Skeletal muscle satellite cell (primary cell): ENCODE data around the gene LRRC75A.

ENCODE experiments used
- H3K27me3 ChIP-seq: 2 replicates; pipeline ENCODE4 v1.7.0; 2013; ENCODE audit warnings: low read length; ENCODE audit not compliant: control insufficient read depth, insufficient read depth
- H3K36me3 ChIP-seq: 2 replicates; pipeline ENCODE4 v1.7.0; 2013; ENCODE audit warnings: mild to moderate bottlenecking, control low read depth, low read length; ENCODE audit not compliant: insufficient read depth
- H3K4me1 ChIP-seq: 2 replicates; pipeline ENCODE4 v1.7.0; 2013; ENCODE audit warnings: low read length; ENCODE audit not compliant: control insufficient read depth, insufficient read depth
- H3K4me2 ChIP-seq: 2 replicates; pipeline ENCODE4 v1.7.0; 2013; ENCODE audit warnings: mild to moderate bottlenecking, low read length
- H3K4me3 ChIP-seq: 2 replicates; pipeline ENCODE4 v1.7.0; 2013; ENCODE audit warnings: low read length
- H3K9ac ChIP-seq: 2 replicates; pipeline ENCODE4 v1.7.0; 2013; ENCODE audit warnings: mild to moderate bottlenecking, low read depth, low read length, moderate library complexity
- H3K9me3 ChIP-seq: replicated peaks from 2 replicates; pipeline ENCODE4 v1.7.0; 2013; ENCODE audit warnings: mild to moderate bottlenecking, control low read depth, low read length

LRRC75A gene

GRCh38 chr17:16513873-16514272 is 21.9 kb upstream of the LRRC75A start:
- Histone ChIP-seq H3K9ac (no peak overlapping the region), H3K36me3 (no peaks in the 10 kb centered on the region), H3K27me3 (peaks cover 3% of the 10 kb centered on the region), H3K9me3 (no peaks in the 10 kb centered on the region), H3K4me1 (peaks cover 12% of the 10 kb centered on the region), H3K4me2 (no peak overlapping the region), H3K4me3 (no peak overlapping the region)

GRCh38 chr17:16512011-16512410 is 20.0 kb upstream of the LRRC75A start:
- no peaks in the 10 kb centered on the region for H3K9me3 ChIP-seq
- no peaks in the 10 kb centered on the region for H3K36me3 ChIP-seq
- H3K4me1 ChIP-seq, result peaks cover 10% of the 10 kb centered on the region
- H3K4me2 ChIP-seq, result no peak overlapping the region
- no peak overlapping the region for H3K4me3 ChIP-seq
- peaks cover 3% of the 10 kb centered on the region for H3K27me3 ChIP-seq
- H3K9ac ChIP-seq, result no peak overlapping the region

GRCh38 chr17:16511593-16511992 is 19.6 kb upstream of the LRRC75A start:
- Histone ChIP-seq H3K27me3 (peaks cover 3% of the 10 kb centered on the region), H3K9me3 (no peaks in the 10 kb centered on the region), H3K4me2 (no peak overlapping the region), H3K4me1 (peaks cover 5% of the 10 kb centered on the region), H3K4me3 (no peak overlapping the region), H3K36me3 (no peaks in the 10 kb centered on the region), H3K9ac (no peak overlapping the region)

GRCh38 chr17:16507918-16508533 is 16.0 kb upstream of the LRRC75A start:
- Histone ChIP-seq H3K27me3 (peaks cover 16% of the 10 kb centered on the region), H3K4me3 (no peak overlapping the region), H3K9ac (no peak overlapping the region), H3K4me1 (no peaks in the 10 kb centered on the region), H3K36me3 (no peaks in the 10 kb centered on the region), H3K4me2 (no peak overlapping the region), H3K9me3 (no peaks in the 10 kb centered on the region)

GRCh38 chr17:16506188-16506587 is 14.2 kb upstream of the LRRC75A start:
- Histone ChIP-seq H3K36me3 (no peaks in the 10 kb centered on the region), H3K4me2 (no peak overlapping the region), H3K9ac (no peak overlapping the region), H3K9me3 (no peaks in the 10 kb centered on the region), H3K4me3 (no peak overlapping the region), H3K27me3 (peaks cover 22% of the 10 kb centered on the region), H3K4me1 (no peaks in the 10 kb centered on the region)

- Histone ChIP-seq H3K4me3 (no peak overlapping the region), H3K9ac (no peak overlapping the region), H3K4me1 (no peaks in the 10 kb centered on the region), H3K36me3 (no peaks in the 10 kb centered on the region), H3K4me2 (no peak overlapping the region), H3K27me3 (peaks cover 27% of the 10 kb centered on the region), H3K9me3 (no peaks in the 10 kb centered on the region)
Observed at GRCh38 chr17:16504984-16505383, 13.0 kb upstream of the LRRC75A start.

- Histone ChIP-seq H3K27me3 (peaks cover 72% of the 10 kb centered on the region), H3K4me1 (no peaks in the 10 kb centered on the region), H3K36me3 (no peaks in the 10 kb centered on the region), H3K9ac (no peak overlapping the region), H3K4me3 (no peak overlapping the region), H3K4me2 (no peak overlapping the region), H3K9me3 (no peaks in the 10 kb centered on the region)
Observed at GRCh38 chr17:16496820-16497489, 5.0 kb upstream of the LRRC75A start.

- Histone ChIP-seq H3K9me3 (no peaks in the 10 kb centered on the region), H3K4me2 (no peak overlapping the region), H3K4me1 (no peaks in the 10 kb centered on the region), H3K36me3 (no peaks in the 10 kb centered on the region), H3K9ac (no peak overlapping the region), H3K4me3 (no peak overlapping the region), H3K27me3 (peaks cover 70% of the 10 kb centered on the region)
Observed at GRCh38 chr17:16495980-16496819, 4.2 kb upstream of the LRRC75A start.

GRCh38 chr17:16495561-16495960 is 3.6 kb upstream of the LRRC75A start:
- Histone ChIP-seq H3K9ac (no peak overlapping the region), H3K27me3 (peaks cover 71% of the 10 kb centered on the region), H3K4me3 (no peak overlapping the region), H3K4me2 (no peak overlapping the region), H3K9me3 (no peaks in the 10 kb centered on the region), H3K4me1 (no peaks in the 10 kb centered on the region), H3K36me3 (no peaks in the 10 kb centered on the region)

- no peak overlapping the region for H3K9ac ChIP-seq
- H3K9me3 ChIP-seq, result no peaks in the 10 kb centered on the region
- no peaks in the 10 kb centered on the region for H3K36me3 ChIP-seq
- no peak overlapping the region for H3K4me3 ChIP-seq
- no peak overlapping the region for H3K4me2 ChIP-seq
- H3K27me3 ChIP-seq, result peaks cover 83% of the 10 kb centered on the region
- H3K4me1 ChIP-seq, result no peaks in the 10 kb centered on the region
Observed at GRCh38 chr17:16494059-16494458, 2.1 kb upstream of the LRRC75A start.

- Histone ChIP-seq H3K4me3 (no peak overlapping the region), H3K9ac (no peak overlapping the region), H3K27me3 (peaks cover 85% of the 10 kb centered on the region), H3K9me3 (no peaks in the 10 kb centered on the region), H3K4me2 (no peak overlapping the region), H3K36me3 (no peaks in the 10 kb centered on the region), H3K4me1 (no peaks in the 10 kb centered on the region)
Observed at GRCh38 chr17:16493531-16494046, 1.6 kb upstream of the LRRC75A start.
